PFSK-1 (cell line): ENCODE measurements around the gene MAP3K12. TPM values are rescaled to one million over a fixed set of nuclear protein-coding genes. Genes with fewer than 3 reads are reported as not detected.

Experiments used
- FOXP2 ChIP-seq: optimal IDR thresholded peaks from 2 replicates; pipeline ENCODE3; 2011; ENCODE audit warnings: borderline replicate concordance, control low read depth, inconsistent platforms; ENCODE audit not compliant: insufficient read depth; ENCODE audit errors: extremely low read length, extremely low read depth
- POLR2AphosphoS5 ChIP-seq: IDR thresholded peaks from 2 replicates; pipeline ENCODE4 v1.6.1; 2012; ENCODE audit warnings: low read depth, mild to moderate bottlenecking, control low read depth, low read length, moderate library complexity
- SIN3A ChIP-seq: IDR thresholded peaks from 2 replicates; pipeline ENCODE4 v1.6.1; 2012; ENCODE audit warnings: mild to moderate bottlenecking, low read length, moderate library complexity, borderline replicate concordance; ENCODE audit not compliant: insufficient read depth
- TAF1 ChIP-seq: IDR thresholded peaks from 2 replicates; pipeline ENCODE4 v1.6.1; 2012; ENCODE audit warnings: low read length, control low read depth, borderline replicate concordance; ENCODE audit not compliant: insufficient read depth
- polyA plus RNA-seq: library from polyadenylated mRNA; unstranded; fragments of >200 nt; gene quantifications from one replicate; pipeline ENCODE4 v1.2.1, GENCODE V29; 2012; ENCODE audit warnings: low read depth, missing spikeins; ENCODE audit not compliant: insufficient read length
- TF ChIP-seq, protein P1 (sequence below), 2 experiments: IDR thresholded peaks; 2 replicates each; pipeline versions ENCODE4 v1.6.1 to v1.8.0; 2011 to 2012; ENCODE audit warnings: low read depth in 2 of 2, low read length in 2 of 2, control low read depth in 1 of 2, inconsistent platforms in 1 of 2, mild to moderate bottlenecking in 1 of 2, moderate library complexity in 1 of 2; ENCODE audit not compliant: insufficient read depth in 1 of 2

Gene MAP3K12, protein sequence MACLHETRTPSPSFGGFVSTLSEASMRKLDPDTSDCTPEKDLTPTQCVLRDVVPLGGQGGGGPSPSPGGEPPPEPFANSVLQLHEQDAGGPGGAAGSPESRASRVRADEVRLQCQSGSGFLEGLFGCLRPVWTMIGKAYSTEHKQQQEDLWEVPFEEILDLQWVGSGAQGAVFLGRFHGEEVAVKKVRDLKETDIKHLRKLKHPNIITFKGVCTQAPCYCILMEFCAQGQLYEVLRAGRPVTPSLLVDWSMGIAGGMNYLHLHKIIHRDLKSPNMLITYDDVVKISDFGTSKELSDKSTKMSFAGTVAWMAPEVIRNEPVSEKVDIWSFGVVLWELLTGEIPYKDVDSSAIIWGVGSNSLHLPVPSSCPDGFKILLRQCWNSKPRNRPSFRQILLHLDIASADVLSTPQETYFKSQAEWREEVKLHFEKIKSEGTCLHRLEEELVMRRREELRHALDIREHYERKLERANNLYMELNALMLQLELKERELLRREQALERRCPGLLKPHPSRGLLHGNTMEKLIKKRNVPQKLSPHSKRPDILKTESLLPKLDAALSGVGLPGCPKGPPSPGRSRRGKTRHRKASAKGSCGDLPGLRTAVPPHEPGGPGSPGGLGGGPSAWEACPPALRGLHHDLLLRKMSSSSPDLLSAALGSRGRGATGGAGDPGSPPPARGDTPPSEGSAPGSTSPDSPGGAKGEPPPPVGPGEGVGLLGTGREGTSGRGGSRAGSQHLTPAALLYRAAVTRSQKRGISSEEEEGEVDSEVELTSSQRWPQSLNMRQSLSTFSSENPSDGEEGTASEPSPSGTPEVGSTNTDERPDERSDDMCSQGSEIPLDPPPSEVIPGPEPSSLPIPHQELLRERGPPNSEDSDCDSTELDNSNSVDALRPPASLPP
- polyA plus RNA-seq = 30.7 TPM

DNA sequence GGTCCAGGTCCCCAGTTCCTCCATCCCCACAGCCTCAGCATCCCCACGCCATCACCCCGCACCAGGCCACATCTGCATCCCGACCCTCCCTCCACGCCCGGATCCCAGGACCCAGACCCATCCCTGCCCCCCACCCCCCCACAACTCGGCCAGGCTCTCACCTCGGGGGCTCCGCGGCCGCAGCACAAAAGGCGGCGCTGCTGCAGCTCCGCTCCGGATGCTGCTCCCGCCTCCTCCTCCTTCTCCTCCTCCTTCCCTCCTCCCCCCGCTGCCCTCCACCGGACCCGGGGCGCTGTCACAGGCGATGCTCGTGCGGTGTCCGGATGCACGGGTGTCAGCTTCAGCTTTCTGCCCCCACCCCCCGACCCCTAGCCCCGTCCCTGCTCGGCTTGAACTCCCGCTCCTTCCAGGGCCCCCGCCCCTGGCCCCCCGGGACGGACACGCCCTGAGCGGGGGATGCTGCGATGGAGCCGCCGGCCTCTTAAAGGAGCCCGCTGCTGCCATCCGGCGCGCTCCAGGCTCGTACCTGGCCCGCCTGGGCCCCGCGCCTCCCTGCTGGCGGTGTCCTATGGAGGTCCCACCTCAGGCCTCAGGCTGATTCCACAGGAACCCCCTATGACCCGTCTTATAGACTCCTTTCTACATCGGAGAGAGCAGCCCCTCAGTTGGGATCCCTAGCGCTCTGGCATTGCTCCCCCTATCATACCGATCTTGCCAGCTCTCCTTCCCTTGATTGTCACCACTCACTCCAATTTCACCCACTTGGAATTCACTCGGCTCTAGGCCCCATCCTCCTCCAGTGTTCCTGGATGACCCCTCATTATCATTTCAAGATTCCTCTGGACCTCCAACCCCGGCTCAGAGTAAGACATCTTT lies at the start of gene MAP3K12:
TSS of gene MAP3K12 (minus strand) at position 193 of the 876 bp plus-strand sequence. CDS start 12,067 bp downstream, outside the sequence.
- no peak for TF ChIP-seq FOXP2
- TF ChIP-seq POLR2AphosphoS5 = peak; percentile 67; the same call in 1 of the 2 replicates

DNA sequence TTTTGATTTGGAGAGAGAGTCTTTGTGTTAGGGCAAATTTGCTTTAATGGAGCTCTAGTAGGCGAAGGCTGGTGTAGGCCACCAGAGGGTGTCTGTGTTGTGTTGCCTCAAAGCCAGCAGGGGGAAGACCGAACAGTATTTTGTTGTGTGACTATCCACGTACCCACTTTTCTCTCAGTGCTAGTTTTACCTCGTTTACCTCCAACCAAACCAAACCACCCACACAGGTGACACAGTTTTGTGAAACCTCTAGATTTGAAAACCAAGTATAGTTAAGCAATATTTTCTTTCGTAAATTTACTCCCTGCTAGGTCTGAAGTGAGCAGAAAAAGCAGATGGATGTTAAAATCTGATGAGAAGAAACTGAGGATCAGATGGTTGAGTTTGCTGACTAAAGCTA lies 44.3 kb upstream of the MAP3K12 start:
- TF ChIP-seq SIN3A (no peak), TAF1 (no peak), POLR2AphosphoS5 (no peak), FOXP2 (no peak)
- TF ChIP-seq, protein P1, sequence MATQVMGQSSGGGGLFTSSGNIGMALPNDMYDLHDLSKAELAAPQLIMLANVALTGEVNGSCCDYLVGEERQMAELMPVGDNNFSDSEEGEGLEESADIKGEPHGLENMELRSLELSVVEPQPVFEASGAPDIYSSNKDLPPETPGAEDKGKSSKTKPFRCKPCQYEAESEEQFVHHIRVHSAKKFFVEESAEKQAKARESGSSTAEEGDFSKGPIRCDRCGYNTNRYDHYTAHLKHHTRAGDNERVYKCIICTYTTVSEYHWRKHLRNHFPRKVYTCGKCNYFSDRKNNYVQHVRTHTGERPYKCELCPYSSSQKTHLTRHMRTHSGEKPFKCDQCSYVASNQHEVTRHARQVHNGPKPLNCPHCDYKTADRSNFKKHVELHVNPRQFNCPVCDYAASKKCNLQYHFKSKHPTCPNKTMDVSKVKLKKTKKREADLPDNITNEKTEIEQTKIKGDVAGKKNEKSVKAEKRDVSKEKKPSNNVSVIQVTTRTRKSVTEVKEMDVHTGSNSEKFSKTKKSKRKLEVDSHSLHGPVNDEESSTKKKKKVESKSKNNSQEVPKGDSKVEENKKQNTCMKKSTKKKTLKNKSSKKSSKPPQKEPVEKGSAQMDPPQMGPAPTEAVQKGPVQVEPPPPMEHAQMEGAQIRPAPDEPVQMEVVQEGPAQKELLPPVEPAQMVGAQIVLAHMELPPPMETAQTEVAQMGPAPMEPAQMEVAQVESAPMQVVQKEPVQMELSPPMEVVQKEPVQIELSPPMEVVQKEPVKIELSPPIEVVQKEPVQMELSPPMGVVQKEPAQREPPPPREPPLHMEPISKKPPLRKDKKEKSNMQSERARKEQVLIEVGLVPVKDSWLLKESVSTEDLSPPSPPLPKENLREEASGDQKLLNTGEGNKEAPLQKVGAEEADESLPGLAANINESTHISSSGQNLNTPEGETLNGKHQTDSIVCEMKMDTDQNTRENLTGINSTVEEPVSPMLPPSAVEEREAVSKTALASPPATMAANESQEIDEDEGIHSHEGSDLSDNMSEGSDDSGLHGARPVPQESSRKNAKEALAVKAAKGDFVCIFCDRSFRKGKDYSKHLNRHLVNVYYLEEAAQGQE (IDR thresholded peaks at IDR 0.05; ENCODE audit: insufficient read depth in 1 of 2, low read depth in 2 of 2, low read length in 2 of 2) = no peak

DNA sequence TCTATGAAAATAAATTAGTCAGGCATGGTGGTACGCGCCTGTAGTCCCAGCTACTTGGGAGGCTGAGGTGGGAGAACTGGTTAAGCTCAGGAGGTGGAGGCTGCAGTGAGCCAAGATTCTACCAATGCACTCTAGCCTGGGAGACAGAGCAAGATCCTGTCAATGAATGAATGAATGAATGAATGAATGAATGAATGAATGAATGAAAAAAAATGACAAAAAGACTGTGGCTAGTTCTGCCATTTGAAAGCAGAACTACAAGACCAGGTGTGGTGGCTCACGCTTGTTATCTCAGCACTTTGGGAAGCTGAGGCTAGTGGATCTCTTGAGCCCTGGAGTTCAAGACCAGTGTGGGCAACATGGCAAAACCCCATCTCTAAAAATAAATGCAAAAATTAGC lies 40.3 kb upstream of the MAP3K12 start:
- TF ChIP-seq POLR2AphosphoS5 (no peak), SIN3A (no peak), TAF1 (no peak), FOXP2 (no peak)
- TF ChIP-seq, protein P1 (IDR thresholded peaks at IDR 0.05; ENCODE audit: insufficient read depth in 1 of 2, low read depth in 2 of 2, low read length in 2 of 2) = no peak

DNA sequence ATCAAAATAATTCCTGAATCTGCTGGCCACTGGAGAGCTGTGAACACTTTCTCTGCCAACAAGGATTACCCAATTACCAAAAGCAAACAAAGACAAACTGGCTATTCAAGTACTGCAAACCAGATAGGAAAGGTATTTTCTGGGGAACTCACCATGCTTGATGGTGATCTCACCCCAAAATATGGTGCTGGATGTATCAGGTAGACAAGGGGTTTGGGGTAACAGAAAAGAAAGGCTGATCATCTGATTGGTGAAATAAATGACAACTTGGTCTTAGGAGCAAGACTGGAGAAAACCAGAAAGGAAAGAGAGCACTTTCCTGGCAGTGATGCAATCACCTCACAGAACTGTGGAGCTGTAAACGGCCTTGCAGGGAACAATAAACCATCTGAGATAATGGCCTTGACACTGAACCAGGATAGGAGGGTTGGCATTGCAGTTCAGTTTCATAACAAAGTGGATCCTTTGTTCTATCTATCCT lies 39.0 kb upstream of the MAP3K12 start:
- no peak for TF ChIP-seq POLR2AphosphoS5
- TF ChIP-seq, protein P1 (IDR thresholded peaks at IDR 0.05; ENCODE audit: insufficient read depth in 1 of 2, low read depth in 2 of 2, low read length in 2 of 2) = no peak
- no peak for TF ChIP-seq SIN3A
- TF ChIP-seq FOXP2 = no peak
- TF ChIP-seq TAF1 = no peak
